Right kidney (tissue), 1 donor: Measurements from ENCODE around the gene TMEM121.

Experiments
- DNase-seq: peaks from one replicate; pipeline ENCODE4 v3.0.0-alpha.2; 2016

Gene TMEM121

GRCh38 chr14:105486974-105487448 lies 39.4 kb upstream of the TMEM121 start:
- DNase-seq: peak; percentile 75

- no peak for DNase-seq
Observed at GRCh38 chr14:105487449-105487985, 38.9 kb upstream of the TMEM121 start.

- DNase-seq: no peak
Observed at GRCh38 chr14:105487986-105488777, 38.2 kb upstream of the TMEM121 start.

GRCh38 chr14:105488781-105489541 lies 37.4 kb upstream of the TMEM121 start:
- DNase-seq: no peak

GRCh38 chr14:105489542-105490266 lies 36.7 kb upstream of the TMEM121 start:
- DNase-seq: peak; percentile 86

GRCh38 chr14:105490267-105490571 lies 36.2 kb upstream of the TMEM121 start:
- peak; percentile 90 for DNase-seq

GRCh38 chr14:105490572-105491365 lies 35.6 kb upstream of the TMEM121 start, which contains the start of gene TEDC1:
TEDC1 (plus strand) TSS chr14:105491246; CDS start chr14:105491376, 130 bp downstream.
- DNase-seq: peak; percentile 93

GRCh38 chr14:105491366-105491973 lies 34.9 kb upstream of the TMEM121 start:
- no peak for DNase-seq

GRCh38 chr14:105492031-105492970 lies 34.1 kb upstream of the TMEM121 start:
- no peak for DNase-seq

GRCh38 chr14:105492971-105493871 lies 33.2 kb upstream of the TMEM121 start:
- DNase-seq: no peak

GRCh38 chr14:105493921-105494605 lies 32.3 kb upstream of the TMEM121 start:
- no peak for DNase-seq

- no peak for DNase-seq
Observed at GRCh38 chr14:105494606-105494929, 31.8 kb upstream of the TMEM121 start.

GRCh38 chr14:105495101-105495989 lies 31.0 kb upstream of the TMEM121 start:
- no peak for DNase-seq

- no peak for DNase-seq
Observed at GRCh38 chr14:105495990-105496830, 30.2 kb upstream of the TMEM121 start.

GRCh38 chr14:105496831-105497591 lies 29.4 kb upstream of the TMEM121 start:
- no peak for DNase-seq
